NOMO-1 treated with dmso at 0.1 percent for 144 hours (cell line): ENCODE results near the gene TMEM74B.
"Not testable (repeated sequence)": the region's sequence is repeated elsewhere in the genome, so short reads cannot be mapped to it uniquely, and the experiment has no call there.

Source experiments
- DNase-seq: peaks from one replicate; lab custom pipeline; 2025; ENCODE audit not compliant: unreplicated experiment; lab: John Stamatoyannopoulos, UW

The TMEM74B gene

DNA sequence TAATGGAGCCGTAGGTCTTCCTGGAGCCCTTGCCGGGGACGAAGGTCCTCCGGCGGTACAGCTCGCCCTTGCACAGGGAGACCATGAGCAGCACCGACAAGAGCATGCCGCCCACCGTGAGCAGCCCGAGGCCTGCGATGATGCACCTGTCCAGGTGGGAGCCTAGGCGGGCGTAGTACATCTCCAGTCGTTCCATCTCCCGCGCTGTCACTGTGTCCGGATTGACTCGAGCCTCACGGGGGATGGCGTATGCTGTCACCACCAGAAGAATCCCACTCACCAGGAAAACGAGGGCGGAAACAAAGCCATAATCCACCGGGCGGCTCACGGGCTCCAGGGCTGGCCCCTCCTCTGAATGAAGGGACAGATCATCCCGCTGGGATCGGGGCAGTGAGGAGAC is 3.8 kb downstream of the TMEM74B start:
- DNase-seq = no peak

DNA sequence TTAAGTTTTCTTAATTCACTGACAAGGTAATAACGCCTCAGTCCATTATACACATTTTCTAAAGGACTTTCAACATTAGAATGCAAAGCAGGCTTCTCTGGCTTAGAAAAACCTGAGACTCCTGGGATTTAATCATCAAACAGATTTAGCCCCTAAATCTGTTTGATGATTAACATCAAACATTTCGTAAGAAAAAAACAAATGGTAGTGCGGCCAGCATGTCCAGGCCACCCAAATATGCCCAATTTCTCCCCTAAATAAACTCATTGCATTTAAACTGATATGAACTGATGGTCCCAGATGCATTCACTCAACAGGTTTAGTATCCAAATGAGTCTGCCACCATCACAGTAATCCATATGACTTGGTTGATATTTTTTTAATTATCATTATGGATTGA is 6.2 kb downstream of the TMEM74B start:
- DNase-seq = no peak

GRCh38 chr20:1178103-1178502 is 6.7 kb downstream of the TMEM74B start:
- no peak for DNase-seq

GRCh38 chr20:1177680-1178079 is 7.1 kb downstream of the TMEM74B start:
- DNase-seq = no peak

- DNase-seq = no peak
These were observed 10.0 kb downstream of the TMEM74B start for GRCh38 chr20:1174787-1175186.

DNA sequence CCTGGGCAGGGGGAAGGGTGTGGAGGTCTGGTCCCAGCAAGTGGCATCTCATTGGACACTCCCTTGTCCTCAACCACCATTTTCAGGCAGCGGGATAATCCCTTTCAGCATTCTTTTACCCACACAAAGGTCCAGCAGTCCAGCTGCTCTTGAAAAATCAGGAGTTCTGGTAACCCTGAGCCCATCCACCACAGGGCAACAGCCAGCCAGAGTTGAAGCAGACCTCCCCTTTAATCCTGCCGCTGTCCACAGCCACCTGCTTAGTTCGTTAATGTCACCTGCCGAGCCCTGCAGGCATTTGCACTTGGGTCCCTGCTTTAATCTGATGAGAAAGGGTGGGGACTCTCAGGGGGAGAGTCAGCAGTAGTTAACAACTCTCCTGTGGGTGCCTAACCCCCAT is 11.1 kb downstream of the TMEM74B start:
- no peak for DNase-seq

DNA sequence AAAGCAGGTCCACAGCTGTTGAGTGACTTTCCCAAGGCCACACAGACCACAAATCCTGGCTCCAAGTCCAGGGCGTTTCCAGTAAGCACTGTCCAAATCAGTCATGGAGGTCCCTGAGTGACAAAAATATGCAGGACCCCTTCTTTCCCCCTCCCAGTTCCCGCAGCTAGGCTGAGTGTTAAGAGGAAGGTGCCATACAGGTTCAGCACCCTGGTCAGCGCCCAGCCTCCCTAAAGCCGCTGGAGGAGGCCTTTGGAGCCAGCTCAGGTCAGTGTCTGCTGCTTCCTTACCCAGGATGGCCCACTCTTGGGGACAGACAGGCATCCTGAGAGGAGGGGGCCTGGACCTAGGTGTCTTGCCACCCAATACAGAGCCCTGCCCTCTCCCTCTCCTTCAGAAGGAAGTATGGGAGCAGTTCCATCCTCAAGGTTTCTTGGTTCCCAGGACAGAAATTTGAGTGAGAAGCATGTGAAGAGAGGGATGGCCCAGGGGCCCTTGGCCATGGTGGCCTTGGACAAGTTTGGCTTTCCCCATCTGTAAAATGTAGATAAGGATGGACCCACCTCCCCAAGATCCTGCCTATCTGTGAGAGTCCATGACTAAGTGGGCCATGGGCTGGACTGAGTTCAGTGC is 13.2 kb downstream of the TMEM74B start:
- no peak for DNase-seq

DNA sequence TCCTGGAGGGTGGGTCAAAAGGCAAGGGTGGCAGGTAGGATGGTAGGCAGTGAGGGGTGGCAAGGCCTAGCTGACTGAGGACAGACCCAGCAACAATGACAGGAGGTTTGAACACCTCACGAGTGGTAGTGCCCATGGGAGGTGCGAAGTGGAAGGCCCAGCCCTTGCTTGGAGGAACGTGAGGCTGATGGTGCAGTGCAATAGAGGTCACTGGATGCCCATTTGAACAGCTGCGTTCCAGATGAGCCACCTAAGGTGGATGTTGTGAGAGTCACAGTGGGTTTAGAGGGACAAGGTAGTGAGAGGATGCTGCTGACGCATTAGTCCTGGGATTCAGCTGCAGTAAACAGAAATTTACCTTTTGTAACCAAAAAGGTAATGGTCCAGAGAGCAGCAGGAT is 15.6 kb downstream of the TMEM74B start:
- DNase-seq = no peak

DNA sequence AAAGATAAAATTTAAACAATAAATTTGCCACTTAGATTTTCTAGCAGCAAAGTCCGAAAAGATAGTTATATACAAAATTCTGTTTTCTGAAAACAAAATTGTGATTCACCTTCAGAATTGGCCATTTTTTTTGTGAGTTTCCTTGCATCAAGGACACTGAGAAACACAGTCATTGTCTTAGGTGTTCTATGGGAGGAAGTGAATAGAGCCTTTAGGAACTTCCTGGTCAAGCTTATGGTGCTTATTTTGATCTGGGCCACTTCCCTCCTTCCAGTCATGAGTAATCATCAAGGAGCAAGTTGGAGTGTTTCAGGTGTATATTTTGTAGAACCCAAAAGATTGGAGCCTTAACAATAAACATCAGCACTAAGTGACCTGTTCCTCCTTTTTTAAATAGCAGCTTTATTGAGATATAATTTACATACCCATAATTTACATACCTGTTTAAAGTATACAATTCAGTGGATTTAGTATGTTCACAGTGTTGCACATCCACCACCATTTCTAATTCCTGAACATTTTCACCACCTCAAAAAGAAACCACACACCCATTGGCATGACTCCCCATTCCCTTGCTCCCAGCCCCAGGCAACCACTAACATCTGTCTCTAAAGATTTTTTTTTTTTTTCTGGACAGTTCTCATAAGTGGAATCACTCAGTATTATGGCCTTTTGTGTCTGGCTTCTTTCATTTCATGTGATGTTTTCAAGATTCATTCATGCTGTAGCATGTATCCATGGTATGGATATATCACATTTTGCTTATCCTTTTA is 17.6 kb downstream of the TMEM74B start:
- DNase-seq = no peak

- DNase-seq = no peak
These were observed 18.8 kb downstream of the TMEM74B start for GRCh38 chr20:1165941-1166340.

- no peak for DNase-seq
These were observed 19.3 kb downstream of the TMEM74B start for GRCh38 chr20:1165521-1165920.

DNA sequence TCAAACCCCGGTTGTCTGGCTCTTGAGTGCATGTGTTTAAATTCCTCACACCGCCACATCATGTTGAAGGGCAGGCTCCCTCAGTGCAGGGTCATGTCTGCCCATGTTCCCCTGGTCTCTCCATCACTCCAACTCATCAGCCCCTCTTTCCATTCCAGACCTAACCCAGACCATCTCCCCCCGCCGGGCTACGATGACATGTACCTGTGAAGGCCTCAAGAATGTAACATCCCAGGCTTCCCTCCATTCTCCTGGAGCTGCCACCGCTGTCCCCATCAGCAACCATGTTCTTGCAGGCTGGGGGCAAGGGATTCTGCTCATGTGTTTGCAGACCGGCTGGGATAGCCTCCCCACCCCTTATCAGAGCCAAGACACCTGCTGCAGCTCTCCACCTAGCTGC is 19.9 kb downstream of the TMEM74B start:
- no peak for DNase-seq

DNA sequence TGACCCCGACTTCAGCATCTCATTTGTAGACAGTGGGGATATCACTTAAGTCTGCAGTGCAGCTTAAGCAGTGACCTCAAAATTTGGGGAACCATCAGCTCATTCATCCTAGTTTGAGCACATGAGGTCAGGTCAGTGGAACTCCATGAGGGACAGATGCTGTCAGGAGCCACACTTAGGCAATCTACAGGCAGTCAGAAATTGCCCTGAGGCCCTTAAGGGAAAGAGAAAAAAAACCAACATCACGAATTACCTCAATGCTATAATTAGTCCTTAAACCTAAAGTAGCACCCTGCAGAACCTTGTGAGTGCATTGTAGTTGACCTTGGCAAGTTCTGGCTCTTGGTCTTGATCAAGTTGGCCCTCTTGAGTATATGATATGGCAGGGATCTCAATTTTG is 21.1 kb downstream of the TMEM74B start:
- DNase-seq = no peak

DNA sequence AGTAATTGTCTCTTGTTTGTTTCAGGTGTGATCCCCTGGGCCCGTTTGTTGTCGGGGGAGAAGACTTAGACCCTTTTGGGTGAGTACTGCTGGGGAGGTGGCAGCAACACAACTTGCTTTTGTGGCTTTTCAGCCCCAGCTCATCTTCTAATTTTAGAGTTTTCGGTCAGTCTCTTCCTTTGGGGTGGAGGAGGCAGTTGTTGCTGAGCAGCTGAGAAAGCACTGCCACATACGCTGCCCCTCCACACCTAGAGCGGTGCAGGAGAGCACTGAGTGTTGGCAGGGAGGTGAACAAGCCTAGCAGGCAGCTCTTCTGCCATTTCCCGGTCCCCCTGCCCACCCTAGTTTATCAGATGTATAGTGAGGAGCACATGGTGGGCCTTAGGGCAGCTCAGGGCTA is 21.7 kb downstream of the TMEM74B start:
- no peak for DNase-seq

DNA sequence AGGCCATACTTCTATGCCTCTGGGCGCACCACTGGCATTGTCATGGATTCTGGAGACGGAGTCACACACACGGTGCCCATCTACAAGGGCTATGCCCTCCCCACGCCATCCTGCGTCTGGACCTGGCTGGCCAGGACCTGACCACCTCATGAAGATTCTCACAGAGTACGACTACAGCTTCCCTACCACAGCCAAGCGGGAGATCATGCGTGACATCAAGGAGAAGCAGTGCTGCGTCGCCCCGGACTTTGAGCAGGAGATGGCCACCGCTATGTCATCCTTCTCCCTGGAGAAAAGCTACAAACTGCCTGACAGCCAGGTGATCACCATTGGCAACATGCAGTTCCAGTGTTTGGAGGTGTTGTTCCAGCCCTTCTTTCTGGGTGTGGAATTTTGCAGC is 23.8 kb downstream of the TMEM74B start:
- no peak for DNase-seq

- DNase-seq = no peak
These were observed 24.3 kb downstream of the TMEM74B start for GRCh38 chr20:1160496-1160895.

DNA sequence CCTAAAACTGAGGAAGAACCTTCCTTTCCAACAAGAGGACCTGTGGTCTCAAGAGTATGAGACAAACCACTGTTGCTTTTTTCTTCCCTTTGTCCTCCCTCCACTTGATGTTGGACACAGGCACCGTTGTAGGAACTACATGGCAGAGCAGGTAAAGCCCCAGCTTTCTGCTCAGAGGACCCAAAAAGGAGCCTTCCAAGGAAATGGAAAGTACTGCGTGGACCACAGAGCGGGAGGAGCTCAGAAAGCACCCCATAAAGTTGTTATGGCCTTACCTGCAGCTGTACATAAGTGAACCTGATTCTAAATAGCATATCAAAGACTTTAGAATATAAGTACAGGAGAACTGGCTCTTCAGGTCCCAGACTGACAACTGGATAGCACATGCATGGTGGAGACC is 29.4 kb downstream of the TMEM74B start:
- no peak for DNase-seq

DNA sequence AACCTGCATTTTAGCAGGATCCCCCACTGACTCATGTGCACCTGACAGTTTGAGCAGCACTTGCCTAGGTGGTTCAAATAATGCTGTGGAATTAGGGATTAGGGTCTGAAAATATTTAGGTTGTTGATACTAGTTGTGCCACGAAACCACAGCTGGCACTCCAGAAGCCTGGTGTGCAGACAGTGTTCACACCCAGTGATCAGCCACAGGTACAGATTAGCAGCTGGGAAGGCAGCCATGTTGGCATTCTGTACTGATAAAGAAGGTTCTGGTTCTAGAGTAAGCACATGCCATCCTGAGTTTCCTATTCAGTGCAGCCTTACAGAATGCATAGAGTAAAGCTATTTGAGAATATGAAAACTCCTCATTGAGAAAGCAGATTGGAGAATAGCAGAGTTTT is 30.1 kb downstream of the TMEM74B start:
- no peak for DNase-seq

GRCh38 chr20:1154226-1154625 is 30.6 kb downstream of the TMEM74B start:
- no peak for DNase-seq

DNA sequence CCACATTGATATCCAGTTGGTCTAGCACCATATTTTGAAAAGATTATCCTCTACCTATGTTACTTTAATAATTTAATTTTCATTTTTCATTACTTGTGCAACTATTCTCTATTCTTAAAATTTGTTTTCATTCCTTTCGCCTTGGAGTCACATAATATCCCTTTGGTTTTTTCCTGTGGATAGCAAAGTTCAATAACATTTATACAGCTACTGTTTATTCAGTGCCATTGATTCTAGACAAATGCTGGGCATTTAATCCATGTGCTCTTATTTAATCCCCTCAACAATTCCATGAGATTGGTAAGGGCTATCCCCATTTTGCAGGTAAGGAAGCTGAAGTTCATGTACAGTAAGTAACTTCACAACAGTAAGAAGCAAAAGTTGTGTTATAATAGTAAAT is 33.8 kb downstream of the TMEM74B start:
- no peak for DNase-seq

- DNase-seq = no peak
These were observed 34.6 kb downstream of the TMEM74B start for GRCh38 chr20:1150218-1150617.

GRCh38 chr20:1149812-1150211 is 35.0 kb downstream of the TMEM74B start:
- DNase-seq = not testable (repeated sequence)

DNA sequence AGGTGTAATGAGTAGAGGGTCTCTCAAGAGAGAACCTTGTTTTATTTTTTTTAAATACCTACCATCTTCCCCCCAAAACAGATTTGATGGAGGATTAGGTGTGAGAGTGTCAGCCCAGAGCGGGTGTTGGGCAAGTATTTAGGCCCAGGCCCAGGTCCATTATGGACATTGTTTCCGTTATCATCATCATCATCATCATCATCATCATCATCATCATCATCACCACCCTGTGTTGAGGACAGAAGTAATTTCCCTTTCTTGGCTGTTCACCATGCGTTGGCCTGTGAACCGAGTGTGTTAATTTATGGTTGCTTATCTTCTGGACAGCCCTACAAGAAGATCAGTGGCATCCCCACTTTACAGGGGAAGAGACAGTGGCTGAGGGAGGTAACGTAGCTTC is 37.8 kb downstream of the TMEM74B start:
- DNase-seq = no peak
